Activated CD4-positive, alpha-beta T cell treated with anti-CD3 and anti-CD28 coated beads, Interleukin-2, amount 10 ng/mL, durations not matched to agents 7 days and 5 days (primary cell): ENCODE measurements around the gene HSPB2. TPM values are rescaled to one million over a fixed set of nuclear protein-coding genes. Genes with fewer than 3 reads are reported as not detected.
"Not testable (repeated sequence)": the region's sequence is repeated elsewhere in the genome, so short reads cannot be mapped to it uniquely, and the experiment has no call there.

Source experiments
- CTCF ChIA-PET: fragments of 350-600 bp; sonication (Branson Sonifier 250); formaldehyde crosslinking; loops from one replicate; lab custom pipeline; 2021; ENCODE audit warnings: antibody characterized with exemption; lab: Charles Lee
- POLR2A ChIA-PET: fragments of 350-600 bp; sonication (Branson Sonifier 250); formaldehyde crosslinking; loops from one replicate; lab custom pipeline; 2021; ENCODE audit warnings: antibody characterized with exemption; lab: Charles Lee
- DNase-seq: peaks from one replicate; pipeline ENCODE4 v3.0.0-alpha.2; 2020
- H3K27ac Mint-ChIP-seq: one replicate; pipeline ENCODE4 v1.8.0; 2021; ENCODE audit warnings: mild to moderate bottlenecking, moderate library complexity, mixed read lengths
- H3K27me3 Mint-ChIP-seq: one replicate; pipeline ENCODE4 v1.8.0; 2021; ENCODE audit warnings: mixed read lengths
- H3K36me3 Mint-ChIP-seq: one replicate; pipeline ENCODE4 v1.8.0; 2021; ENCODE audit warnings: low read depth, mixed read lengths
- H3K4me1 Mint-ChIP-seq: one replicate; pipeline ENCODE4 v1.8.0; 2021; ENCODE audit warnings: mixed read lengths
- H3K4me3 Mint-ChIP-seq: one replicate; pipeline ENCODE4 v1.8.0; 2021; ENCODE audit warnings: mild to moderate bottlenecking, moderate library complexity, mixed read lengths
- H3K9me3 Mint-ChIP-seq: one replicate; pipeline ENCODE4 v1.8.0; 2021; ENCODE audit warnings: mixed read lengths
- total RNA-seq, 2 experiments: library from RNA; stranded (reverse); gene quantifications; one replicate each; pipeline ENCODE4 v1.2.3, GENCODE V29; 2021

The HSPB2 gene
- total RNA-seq, 2 experiments from 2014 or later: not detected

DNA sequence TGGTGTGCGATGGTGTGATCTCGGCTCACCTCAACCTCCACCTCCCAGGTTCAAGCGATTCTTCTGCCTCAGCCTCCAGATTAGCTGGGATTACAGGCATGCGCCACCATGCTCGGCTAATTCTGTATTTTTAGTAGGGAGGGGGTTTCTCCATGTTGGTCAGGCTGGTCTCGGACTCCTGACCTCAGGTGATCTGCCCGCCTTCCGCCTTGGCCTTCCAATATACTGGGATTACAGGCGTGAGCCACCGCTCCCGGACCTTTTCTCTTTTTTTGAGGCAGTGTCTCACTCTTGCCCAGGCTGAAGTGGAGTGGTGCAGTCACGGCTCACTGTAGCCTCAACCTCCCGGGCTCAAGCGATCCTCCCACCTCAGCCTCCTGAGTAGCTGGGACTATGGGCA lies 20.6 kb downstream of the HSPB2 start:
- peaks cover 32% of the 10 kb centered on the region for H3K4me1 Mint-ChIP-seq
- H3K36me3 Mint-ChIP-seq, H3K4me3 Mint-ChIP-seq, H3K27ac Mint-ChIP-seq, DNase-seq, H3K9me3 Mint-ChIP-seq, H3K27me3 Mint-ChIP-seq, POLR2A ChIA-PET: not testable (repeated sequence)
- CTCF ChIA-PET: interaction anchor here (1.0 kb wide), 1 partner anchor 63 kb away, joined by 3 read pairs; no protein-coding TSS in a partner anchor

DNA sequence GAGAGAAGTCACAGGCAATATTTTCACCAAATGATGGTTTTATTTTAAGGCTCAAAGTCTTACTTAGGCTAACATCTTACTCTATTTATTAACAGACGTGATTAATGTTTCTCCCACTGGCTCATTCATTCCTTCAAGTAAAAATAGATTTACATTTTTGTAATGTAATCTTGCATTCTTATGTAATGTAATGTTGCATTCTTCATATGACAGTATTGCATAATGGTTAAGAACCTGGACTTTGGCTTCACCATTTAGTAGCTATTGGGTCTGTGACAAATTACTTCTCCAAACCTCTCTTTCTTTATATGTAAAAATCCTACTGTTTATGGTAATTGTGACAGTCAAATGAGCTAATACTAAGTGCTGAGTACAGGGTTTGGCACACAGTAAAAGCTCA lies 21.3 kb downstream of the HSPB2 start:
- Mint-ChIP-seq H3K27ac (no peak overlapping the region), H3K36me3 (no peaks in the 10 kb centered on the region), H3K9me3 (no peaks in the 10 kb centered on the region), H3K27me3 (no peaks in the 10 kb centered on the region), H3K4me3 (no peak overlapping the region), H3K4me1 (peaks cover 39% of the 10 kb centered on the region)
- no peak for DNase-seq
- ChIA-PET CTCF (interaction anchor here (0.9 to 3.0 kb wide), 4 partner anchors 9 to 63 kb away, joined by 3 to 12 read pairs (median 3); no protein-coding TSS in a partner anchor), POLR2A (no interaction called here)

DNA sequence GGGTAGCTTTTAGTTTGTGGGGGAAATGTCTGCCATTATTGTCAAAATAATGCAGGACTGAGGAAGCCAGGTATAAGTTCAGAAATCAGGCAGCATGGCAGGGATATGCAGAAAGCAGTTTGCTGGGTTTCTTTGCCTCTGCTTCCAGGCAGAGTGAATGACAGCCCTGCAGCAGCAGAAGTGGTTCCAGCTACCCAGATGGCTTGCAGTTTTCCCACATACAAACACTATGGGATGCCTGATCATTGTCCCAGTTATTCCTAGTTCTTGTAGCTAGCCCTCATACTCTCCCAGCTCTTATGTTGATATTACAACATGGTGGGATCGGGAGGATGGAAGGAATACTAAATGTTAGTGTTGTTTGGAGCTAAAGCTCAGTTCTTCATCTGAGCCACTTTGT lies 21.8 kb downstream of the HSPB2 start:
- no peak for DNase-seq
- no peak overlapping the region for H3K27ac Mint-ChIP-seq

DNA sequence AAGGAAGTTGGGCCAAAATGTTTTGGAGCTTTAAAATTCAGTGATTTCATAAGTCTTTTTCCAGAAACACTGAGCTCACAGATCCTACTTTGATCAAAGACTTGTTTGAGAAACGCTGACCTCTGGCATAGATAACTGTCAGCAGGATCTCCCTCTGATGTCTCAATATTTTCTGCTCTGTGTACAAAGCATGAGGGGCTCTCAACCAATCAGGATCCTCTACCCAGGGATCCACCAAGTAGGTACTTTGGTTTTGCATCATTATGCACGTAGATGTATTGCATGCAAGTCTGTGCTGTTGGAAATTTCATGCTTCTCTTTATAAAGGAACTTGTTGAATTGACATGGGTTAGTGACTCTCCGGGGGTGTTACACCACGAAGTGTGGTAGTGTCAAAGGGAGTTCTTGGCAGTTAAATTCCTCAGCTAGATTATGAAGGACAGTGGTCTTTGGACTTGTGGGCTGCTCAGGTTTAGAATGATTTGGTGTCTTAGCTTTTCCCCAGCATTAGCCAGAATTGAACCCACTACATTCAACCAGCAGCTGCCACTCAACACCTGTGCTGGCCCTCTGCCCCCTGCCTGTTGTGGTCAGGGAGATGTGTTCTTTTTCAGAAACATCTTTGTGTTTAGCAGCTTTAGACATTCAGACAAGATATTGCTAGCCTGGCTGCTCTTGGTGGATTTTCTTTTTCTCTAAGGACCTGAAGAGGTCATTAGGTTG lies 22.9 kb downstream of the HSPB2 start:
- Mint-ChIP-seq H3K9me3 (no peaks in the 10 kb centered on the region), H3K36me3 (no peaks in the 10 kb centered on the region), H3K27ac (peak overlapping the region; percentile 10), H3K4me1 (peaks cover 44% of the 10 kb centered on the region), H3K27me3 (no peaks in the 10 kb centered on the region), H3K4me3 (no peak overlapping the region)
- no peak for DNase-seq
- POLR2A ChIA-PET: interaction anchor here (0.7 kb wide), 1 partner anchor 11 kb away, joined by 6 read pairs; no protein-coding TSS in a partner anchor
- CTCF ChIA-PET: interaction anchor here (0.6 to 3.0 kb wide), 7 partner anchors 9 to 47 kb away, joined by 3 to 12 read pairs (median 5); no protein-coding TSS in a partner anchor

More for the DNA sequence above, 21.8 kb downstream of the HSPB2 start:
- ChIA-PET POLR2A (no interaction called here), CTCF (interaction anchor here (0.9 to 3.0 kb wide), 4 partner anchors 9 to 64 kb away, joined by 3 to 12 read pairs (median 3); no protein-coding TSS in a partner anchor)
- Mint-ChIP-seq H3K4me1 (peaks cover 43% of the 10 kb centered on the region), H3K27me3 (no peaks in the 10 kb centered on the region), H3K36me3 (no peaks in the 10 kb centered on the region), H3K9me3 (no peaks in the 10 kb centered on the region), H3K4me3 (no peak overlapping the region)

DNA sequence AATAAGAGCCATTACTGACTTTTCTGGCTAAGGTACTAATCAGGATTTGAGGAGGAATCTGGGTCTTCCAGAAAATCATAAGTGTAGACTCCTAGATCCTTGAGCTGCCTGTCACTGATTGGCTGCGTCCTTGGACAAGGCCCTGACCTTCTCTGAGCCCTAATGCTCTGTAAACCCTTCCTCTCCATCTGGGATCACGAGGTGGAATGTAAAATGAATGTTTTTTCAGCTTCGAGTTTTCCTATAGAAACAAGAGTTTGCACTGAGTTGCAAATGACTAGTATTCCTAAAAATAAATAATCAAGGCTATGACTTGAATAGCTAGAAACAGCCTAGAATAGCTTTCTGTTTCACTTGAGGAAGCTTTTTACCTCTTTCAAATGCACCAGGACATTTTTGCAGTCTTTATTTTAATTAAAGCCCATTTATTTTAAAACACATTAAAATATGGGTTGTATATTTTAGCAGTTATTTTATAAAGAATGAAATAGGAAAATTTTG lies 23.6 kb downstream of the HSPB2 start:
- H3K4me1 Mint-ChIP-seq: peaks cover 44% of the 10 kb centered on the region
- no peaks in the 10 kb centered on the region for H3K27me3 Mint-ChIP-seq
- H3K27ac Mint-ChIP-seq: no peak overlapping the region
- H3K9me3 Mint-ChIP-seq: no peaks in the 10 kb centered on the region
- H3K4me3 Mint-ChIP-seq: peak overlapping the region; percentile 81
- POLR2A ChIA-PET: interaction anchor here (0.8 kb wide), 1 partner anchor 64 kb away, joined by 4 read pairs; the partner anchor contains the start of gene ALG9
- no peak for DNase-seq
- CTCF ChIA-PET: interaction anchor here (0.6 to 3.0 kb wide), 6 partner anchors 8 to 46 kb away, joined by 3 to 12 read pairs (median 4); no protein-coding TSS in a partner anchor
- no peaks in the 10 kb centered on the region for H3K36me3 Mint-ChIP-seq

DNA sequence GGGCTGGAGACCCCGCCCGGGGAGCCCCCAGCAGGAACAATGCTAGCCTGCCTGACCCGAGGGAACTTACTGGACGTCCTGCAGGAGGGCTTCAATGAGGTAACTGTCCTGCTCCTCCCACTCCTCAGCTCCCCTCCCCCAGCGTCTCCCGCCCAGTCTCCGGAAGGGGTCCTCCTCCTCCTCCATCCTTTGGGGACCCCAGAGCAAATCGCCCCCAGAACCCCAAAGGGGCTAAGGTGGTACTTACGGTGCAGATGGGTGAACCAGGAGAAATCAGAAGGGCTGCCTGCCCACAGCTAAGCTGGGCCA lies 24.9 kb downstream of the HSPB2 start:
- Mint-ChIP-seq H3K27ac (peak overlapping the region; percentile 82), H3K27me3 (no peaks in the 10 kb centered on the region), H3K4me1 (peaks cover 44% of the 10 kb centered on the region), H3K4me3 (peak overlapping the region; percentile 81), H3K9me3 (no peaks in the 10 kb centered on the region), H3K36me3 (no peaks in the 10 kb centered on the region)
- no peak for DNase-seq
- ChIA-PET CTCF (interaction anchor here (0.9 to 2.4 kb wide), 4 partner anchors 11 to 77 kb away, joined by 3 to 10 read pairs (median 5); no protein-coding TSS in a partner anchor), POLR2A (no interaction called here)

DNA sequence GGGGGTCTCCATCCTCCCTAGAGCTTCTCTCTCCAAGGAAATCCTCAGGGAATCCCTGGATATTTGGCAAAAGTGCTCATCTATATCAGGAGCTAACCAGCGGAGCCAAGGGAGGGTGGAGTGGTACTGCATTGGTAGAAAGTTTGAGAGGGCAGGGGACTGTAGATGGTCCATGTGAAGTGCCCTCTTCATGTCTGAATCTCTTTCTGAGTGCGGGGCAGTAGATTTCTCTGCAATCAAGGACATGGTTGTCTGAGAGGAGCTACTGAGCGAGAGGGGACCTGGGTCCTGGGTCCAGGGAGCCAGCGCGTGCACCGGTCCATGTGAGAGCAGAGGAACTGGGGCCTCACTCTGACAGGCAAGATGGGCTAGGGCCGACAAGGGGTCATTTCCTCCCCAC lies 25.3 kb downstream of the HSPB2 start:
- H3K9me3 Mint-ChIP-seq: no peaks in the 10 kb centered on the region
- DNase-seq: no peak
- ChIA-PET CTCF (interaction anchor here (0.9 to 2.4 kb wide), 5 partner anchors 11 to 77 kb away, joined by 3 to 10 read pairs (median 5); no protein-coding TSS in a partner anchor), POLR2A (no interaction called here)
- H3K4me1 Mint-ChIP-seq: peaks cover 41% of the 10 kb centered on the region
- no peaks in the 10 kb centered on the region for H3K36me3 Mint-ChIP-seq
- H3K27me3 Mint-ChIP-seq: no peaks in the 10 kb centered on the region
- H3K27ac Mint-ChIP-seq: peak overlapping the region; percentile 82
- H3K4me3 Mint-ChIP-seq: peak overlapping the region; percentile 81

DNA sequence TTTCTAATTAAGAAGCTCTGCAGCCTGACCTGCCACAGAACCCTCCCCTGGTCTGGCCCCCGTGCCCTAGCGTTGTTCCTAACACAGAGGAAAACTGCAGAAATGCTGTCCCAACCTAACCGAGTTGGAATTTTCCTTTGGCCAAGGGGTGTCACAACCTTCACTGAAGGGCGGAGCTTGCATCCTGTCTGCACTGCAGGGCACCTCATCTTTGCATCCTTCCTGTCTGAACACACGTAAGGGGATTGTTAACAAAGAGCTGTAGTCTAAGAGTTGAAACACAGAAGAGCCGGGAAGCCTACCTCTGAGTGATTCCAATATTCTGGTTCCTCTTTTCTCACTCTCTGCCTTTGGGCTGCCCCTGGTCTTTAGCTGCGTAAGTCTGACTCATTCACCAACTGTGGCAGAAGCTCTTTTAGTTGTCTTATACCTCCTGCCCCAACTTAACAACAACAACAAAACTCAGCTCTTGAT lies 26.2 kb downstream of the HSPB2 start:
- Mint-ChIP-seq H3K4me3 (peak overlapping the region; percentile 81), H3K4me1 (peaks cover 41% of the 10 kb centered on the region), H3K9me3 (no peaks in the 10 kb centered on the region), H3K36me3 (no peaks in the 10 kb centered on the region), H3K27me3 (no peaks in the 10 kb centered on the region), H3K27ac (peak overlapping the region; percentile 82)
- DNase-seq: peak; percentile 29
- ChIA-PET CTCF (interaction anchor here (1.3 to 2.4 kb wide), 4 partner anchors 11 to 43 kb away, joined by 5 to 10 read pairs (median 8); no protein-coding TSS in a partner anchor), POLR2A (interaction anchor here (0.6 kb wide), 1 partner anchor 9 kb away, joined by 5 read pairs; no protein-coding TSS in a partner anchor)

DNA sequence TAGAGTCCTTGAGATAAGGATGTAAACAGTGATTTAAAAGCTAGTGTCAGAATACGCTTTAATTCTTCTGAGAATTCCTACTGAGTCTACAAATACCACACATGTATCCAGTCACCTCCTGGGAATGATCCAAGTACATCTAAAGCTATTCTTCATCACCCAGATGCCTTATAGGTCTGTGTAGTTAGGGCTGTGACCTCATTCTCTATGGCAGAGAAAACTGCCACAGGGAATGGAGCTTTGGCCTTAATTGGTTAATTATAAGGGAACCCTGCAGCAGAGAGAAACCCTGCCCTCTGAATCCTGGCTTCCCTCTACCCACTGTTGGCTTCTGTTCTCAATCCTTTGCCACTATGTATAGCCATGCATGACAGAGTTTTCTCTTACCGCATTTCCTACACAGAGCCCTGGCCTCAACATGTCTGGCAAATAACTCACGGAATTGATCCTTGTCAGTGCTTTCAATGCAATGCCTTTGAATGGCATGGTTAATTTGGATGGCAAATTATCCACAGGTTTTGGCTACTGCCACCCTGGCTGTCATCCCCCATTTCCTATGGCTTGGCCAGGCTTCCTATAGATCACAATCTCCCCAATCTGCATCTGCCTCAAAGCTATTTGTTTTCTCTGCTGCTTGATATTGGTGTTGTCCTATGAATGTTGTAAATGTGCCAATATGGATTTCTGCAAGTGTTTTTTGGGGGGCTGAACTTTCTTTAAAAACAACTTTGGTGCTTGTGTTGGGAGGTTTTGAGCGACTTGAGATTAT lies 27.5 kb downstream of the HSPB2 start:
- Mint-ChIP-seq H3K4me1 (peaks cover 50% of the 10 kb centered on the region), H3K27ac (no peak overlapping the region), H3K27me3 (no peaks in the 10 kb centered on the region), H3K36me3 (no peaks in the 10 kb centered on the region), H3K9me3 (no peaks in the 10 kb centered on the region), H3K4me3 (no peak overlapping the region)
- DNase-seq: no peak
- ChIA-PET CTCF (interaction anchor here (0.5 to 2.4 kb wide), 7 partner anchors 8 to 118 kb away, joined by 3 to 12 read pairs (median 7); no protein-coding TSS in a partner anchor), POLR2A (no interaction called here)

DNA sequence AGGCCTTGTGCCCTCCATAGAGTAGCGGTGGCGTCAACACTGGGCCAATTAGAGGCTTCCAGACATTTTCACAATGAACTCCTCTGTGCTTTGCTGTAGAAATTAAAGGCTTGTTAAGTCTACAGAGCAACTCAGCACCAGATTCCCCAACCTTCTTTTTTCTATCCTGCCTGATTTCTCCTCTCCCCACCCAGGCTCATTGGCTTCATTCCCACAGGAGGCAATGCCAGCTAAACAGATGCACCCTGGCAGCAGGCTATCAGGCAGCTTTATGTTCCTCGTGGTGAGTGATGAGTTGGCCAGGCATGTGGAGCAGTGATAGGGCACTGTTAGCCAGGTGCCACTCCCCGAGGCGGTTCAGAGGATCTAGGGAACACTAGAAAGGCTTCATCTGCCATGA lies 29.4 kb downstream of the HSPB2 start:
- Mint-ChIP-seq H3K27me3 (no peaks in the 10 kb centered on the region), H3K9me3 (no peaks in the 10 kb centered on the region), H3K27ac (no peak overlapping the region), H3K36me3 (no peaks in the 10 kb centered on the region), H3K4me3 (no peak overlapping the region), H3K4me1 (peaks cover 35% of the 10 kb centered on the region)
- ChIA-PET CTCF (interaction anchor here (0.6 to 1.8 kb wide), 8 partner anchors 10 to 540 kb away, joined by 3 to 12 read pairs (median 4); no protein-coding TSS in a partner anchor), POLR2A (no interaction called here)
- no peak for DNase-seq

DNA sequence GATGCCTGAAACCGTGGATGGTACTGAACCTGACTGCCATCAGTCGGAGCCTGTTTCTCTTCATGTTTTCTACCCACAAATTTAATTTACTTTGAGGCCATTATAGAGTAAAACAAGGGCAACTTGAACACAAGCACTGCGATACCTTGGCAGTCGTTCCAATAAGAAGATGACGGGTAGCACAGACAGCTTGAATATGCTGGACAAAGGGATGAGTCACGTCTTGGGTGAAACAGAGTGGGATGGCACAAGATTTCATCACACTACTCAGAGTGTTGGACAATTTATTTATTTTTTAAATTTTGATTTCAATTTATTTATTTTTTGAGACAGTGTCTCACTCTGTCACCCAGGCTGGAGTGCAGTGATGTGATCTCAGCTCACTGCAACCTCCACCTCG lies 30.3 kb downstream of the HSPB2 start:
- Mint-ChIP-seq H3K27ac (no peak overlapping the region), H3K9me3 (no peaks in the 10 kb centered on the region), H3K27me3 (no peaks in the 10 kb centered on the region), H3K36me3 (no peaks in the 10 kb centered on the region), H3K4me1 (peaks cover 29% of the 10 kb centered on the region), H3K4me3 (no peak overlapping the region)
- CTCF ChIA-PET: interaction anchor here (0.6 to 1.4 kb wide), 7 partner anchors 11 to 1596 kb away, joined by 3 to 6 read pairs (median 3); no protein-coding TSS in a partner anchor
- POLR2A ChIA-PET: no interaction called here
- no peak for DNase-seq

DNA sequence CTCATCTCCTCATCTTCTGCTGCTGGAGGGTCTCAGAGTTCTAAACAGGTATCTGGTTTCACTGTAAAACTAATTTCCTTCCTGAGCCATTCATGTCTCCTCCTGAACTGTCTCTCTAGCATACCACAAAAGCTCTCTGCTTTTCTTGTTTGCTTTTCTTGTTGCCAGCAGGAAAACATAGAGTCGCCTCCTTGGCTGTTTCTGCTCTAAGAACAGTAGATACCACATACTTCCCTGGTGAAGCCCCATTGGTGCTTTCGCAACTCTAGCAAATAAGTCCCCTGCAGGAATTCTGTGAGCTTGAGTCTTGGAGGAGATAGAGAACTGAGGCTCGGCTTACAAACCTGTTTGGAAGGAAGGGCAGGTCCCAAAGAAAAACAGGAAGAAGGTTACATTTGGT lies 31.6 kb downstream of the HSPB2 start:
- POLR2A ChIA-PET: no interaction called here
- DNase-seq: no peak
- no peaks in the 10 kb centered on the region for H3K36me3 Mint-ChIP-seq
- no peak overlapping the region for H3K4me3 Mint-ChIP-seq
- peaks cover 18% of the 10 kb centered on the region for H3K4me1 Mint-ChIP-seq
- CTCF ChIA-PET: interaction anchor here (0.6 to 1.6 kb wide), 3 partner anchors 9 to 233 kb away, joined by 3 to 4 read pairs (median 4); no protein-coding TSS in a partner anchor
- H3K9me3 Mint-ChIP-seq: no peaks in the 10 kb centered on the region
- H3K27ac Mint-ChIP-seq: peak overlapping the region; percentile 22
- no peaks in the 10 kb centered on the region for H3K27me3 Mint-ChIP-seq
